HepG2 (cell line): ENCODE results near the gene FBF1. TPM values are rescaled to one million over a fixed set of nuclear protein-coding genes. Genes with fewer than 3 reads are reported as not detected.

Experiments
- AFF4 ChIP-seq: sonication (generic); formaldehyde crosslinking; IDR thresholded peaks from 2 replicates; pipeline ENCODE4 v1.4.0; 2020; ENCODE audit warnings: missing genetic modification reagents
- FOXC1 ChIP-seq: sonication (generic); formaldehyde crosslinking; IDR thresholded peaks from 2 replicates; pipeline ENCODE4 v1.8.0; 2022; ENCODE audit warnings: mild to moderate bottlenecking, missing genetic modification reagents, borderline replicate concordance
- JUND ChIP-seq: sonication (generic); formaldehyde crosslinking; IDR thresholded peaks from 2 replicates; pipeline ENCODE4 v1.8.0; 2022; ENCODE audit warnings: mild to moderate bottlenecking, missing genetic modification reagents
- MYPOP ChIP-seq: sonication (generic); formaldehyde crosslinking; IDR thresholded peaks from 2 replicates; pipeline ENCODE4 v1.8.1; 2023; ENCODE audit warnings: mild to moderate bottlenecking, moderate library complexity, missing genetic modification reagents
- NCOA2 ChIP-seq: sonication (generic); formaldehyde crosslinking; IDR thresholded peaks from 2 replicates; pipeline ENCODE4 v1.8.0; 2022; ENCODE audit warnings: inconsistent platforms
- NFYB ChIP-seq: sonication (generic); formaldehyde crosslinking; IDR thresholded peaks from 2 replicates; pipeline ENCODE4 v1.4.0; 2020; ENCODE audit warnings: missing genetic modification reagents
- PRPF4 ChIP-seq: fragments of 200-400 bp; formaldehyde crosslinking; IDR thresholded peaks from 2 replicates; pipeline ENCODE4 v1.6.1; 2016; ENCODE audit warnings: low read length, low read depth; ENCODE audit not compliant: poor library complexity, severe bottlenecking
- REL ChIP-seq: sonication (generic); formaldehyde crosslinking; conservative IDR thresholded peaks from 2 replicates; pipeline ENCODE4 v1.8.0; 2022; ENCODE audit warnings: mild to moderate bottlenecking, missing genetic modification reagents, moderate library complexity
- REPIN1 ChIP-seq: sonication (generic); formaldehyde crosslinking; IDR thresholded peaks from 2 replicates; pipeline ENCODE4 v1.8.0; 2022; ENCODE audit warnings: missing genetic modification reagents, low read depth, mild to moderate bottlenecking, borderline replicate concordance
- RXRB ChIP-seq: IDR thresholded peaks from 2 replicates; pipeline ENCODE4 v1.6.1; 2016; ENCODE audit warnings: borderline replicate concordance, missing genetic modification reagents, missing compliant biosample characterization
- SIN3B ChIP-seq: fragments of 150-350 bp; IDR thresholded peaks from 2 replicates; pipeline ENCODE4 v1.6.1; 2014; ENCODE audit warnings: low read length
- YEATS4 ChIP-seq: sonication (generic); formaldehyde crosslinking; IDR thresholded peaks from 2 replicates; pipeline ENCODE4 v1.4.0; 2020; ENCODE audit warnings: missing genetic modification reagents, borderline replicate concordance
- ZBTB7A ChIP-seq: sonication (generic); formaldehyde crosslinking; IDR thresholded peaks from 2 replicates; pipeline ENCODE4 v1.8.0; 2022; ENCODE audit warnings: mild to moderate bottlenecking, missing genetic modification reagents
- ZFP41 ChIP-seq: sonication (generic); formaldehyde crosslinking; IDR thresholded peaks from 2 replicates; pipeline ENCODE4 v1.4.0; 2020; ENCODE audit warnings: mild to moderate bottlenecking, missing genetic modification reagents, borderline replicate concordance
- ZNF562 ChIP-seq: sonication (generic); formaldehyde crosslinking; IDR thresholded peaks from 2 replicates; pipeline ENCODE4 v1.8.0; 2022; ENCODE audit warnings: missing genetic modification reagents, borderline replicate concordance
- polyA plus RNA-seq, 8 experiments: library from polyadenylated mRNA; depleted of rRNA in 3 of 8; stranded (reverse) in 7 of 8; unstranded in 1 of 8; fragments of >200 nt; fragmentation: Illumina TruSeq in 4 of 8; extraction: Trizol in 4 of 8; gene quantifications; 2 replicates each; pipeline versions ENCODE4 v1.2.1 to v1.2.3, GENCODE V29; 2011 to 2016; ENCODE audit warnings: low read depth in 4 of 8, missing spikeins in 1 of 8, mixed read lengths in 1 of 8; ENCODE audit not compliant: insufficient read depth in 1 of 8
- total RNA-seq, 5 experiments: library from RNA; depleted of rRNA; stranded (reverse); fragments of >200 nt; fragmentation: Illumina TruSeq; extraction: Trizol; gene quantifications; 2 replicates each; pipeline ENCODE4 v1.2.3, GENCODE V29; 2016; ENCODE audit warnings: low read depth in 1 of 5
- TF ChIP-seq, protein P1 (sequence below): IDR thresholded peaks from 2 replicates; pipeline ENCODE4 v1.6.1; 2018; ENCODE audit warnings: missing genetic modification reagents, mild to moderate bottlenecking, missing compliant biosample characterization
- TF ChIP-seq, protein P2 (sequence below): sonication (generic); formaldehyde crosslinking; conservative IDR thresholded peaks from 2 replicates; pipeline ENCODE4 v1.4.0; 2020; ENCODE audit warnings: missing genetic modification reagents
- TF ChIP-seq, protein P3 (sequence below): sonication (generic); formaldehyde crosslinking; IDR thresholded peaks from 2 replicates; pipeline ENCODE4 v1.4.0; 2020; ENCODE audit warnings: missing genetic modification reagents
- TF ChIP-seq, protein P4 (sequence below): sonication (generic); formaldehyde crosslinking; IDR thresholded peaks from 2 replicates; pipeline ENCODE4 v1.5.1; 2020; ENCODE audit warnings: missing genetic modification reagents, mild to moderate bottlenecking, borderline replicate concordance

Gene FBF1
- total and polyA plus RNA-seq, 2 of the 13 experiments (the other 11 are each of a cell fraction or from before 2014, with no cell fraction given) = 2.4 to 8.1 TPM

DNA sequence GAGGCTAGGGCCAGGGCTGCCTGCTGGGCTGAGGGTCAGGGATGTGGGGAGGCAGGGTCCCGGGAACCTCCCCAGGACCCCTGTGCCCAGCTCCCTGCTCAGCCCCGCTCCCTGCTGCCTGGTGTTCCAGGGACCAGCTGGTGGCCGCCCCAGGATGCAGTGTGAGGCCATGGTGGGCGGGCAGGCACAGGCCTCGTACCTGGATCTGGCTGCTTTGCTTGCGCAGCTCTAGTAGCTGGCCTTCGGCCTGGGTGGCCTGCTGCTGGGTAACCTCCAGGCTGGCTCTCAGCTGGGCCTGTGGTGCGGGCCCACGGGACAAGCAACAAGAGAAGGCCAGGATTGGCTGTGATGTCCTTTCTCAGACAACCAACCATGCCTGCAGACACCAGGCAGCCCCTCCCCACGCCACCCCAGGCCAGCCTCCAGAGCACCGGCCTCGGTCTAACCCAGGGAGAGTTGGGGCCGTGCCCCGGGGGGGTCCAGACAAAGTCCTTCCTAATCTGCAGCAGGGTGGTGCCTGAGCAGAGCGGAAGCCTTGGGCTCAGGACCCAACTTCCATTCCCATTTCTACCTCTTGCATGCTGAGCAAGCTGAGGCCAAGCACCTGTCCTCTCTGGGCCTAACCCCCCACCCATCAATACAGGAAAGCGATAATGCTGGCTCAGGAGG, 48.2 kb downstream of the FBF1 start (continued):
- TF ChIP-seq, protein P1, sequence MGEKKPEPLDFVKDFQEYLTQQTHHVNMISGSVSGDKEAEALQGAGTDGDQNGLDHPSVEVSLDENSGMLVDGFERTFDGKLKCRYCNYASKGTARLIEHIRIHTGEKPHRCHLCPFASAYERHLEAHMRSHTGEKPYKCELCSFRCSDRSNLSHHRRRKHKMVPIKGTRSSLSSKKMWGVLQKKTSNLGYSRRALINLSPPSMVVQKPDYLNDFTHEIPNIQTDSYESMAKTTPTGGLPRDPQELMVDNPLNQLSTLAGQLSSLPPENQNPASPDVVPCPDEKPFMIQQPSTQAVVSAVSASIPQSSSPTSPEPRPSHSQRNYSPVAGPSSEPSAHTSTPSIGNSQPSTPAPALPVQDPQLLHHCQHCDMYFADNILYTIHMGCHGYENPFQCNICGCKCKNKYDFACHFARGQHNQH (CRISPR knock-in tag) = peak; percentile 66
- no peak; the same call in 1 of the 2 replicates for TF ChIP-seq ZFP41
- TF ChIP-seq, protein P2, sequence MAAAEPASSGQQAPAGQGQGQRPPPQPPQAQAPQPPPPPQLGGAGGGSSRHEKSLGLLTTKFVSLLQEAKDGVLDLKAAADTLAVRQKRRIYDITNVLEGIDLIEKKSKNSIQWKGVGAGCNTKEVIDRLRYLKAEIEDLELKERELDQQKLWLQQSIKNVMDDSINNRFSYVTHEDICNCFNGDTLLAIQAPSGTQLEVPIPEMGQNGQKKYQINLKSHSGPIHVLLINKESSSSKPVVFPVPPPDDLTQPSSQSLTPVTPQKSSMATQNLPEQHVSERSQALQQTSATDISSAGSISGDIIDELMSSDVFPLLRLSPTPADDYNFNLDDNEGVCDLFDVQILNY (CRISPR knock-in tag) = no peak; the same call in 1 of the 2 replicates
- TF ChIP-seq SIN3B = no peak
- peak; percentile 57 for TF ChIP-seq NFYB
- TF ChIP-seq NCOA2 (CRISPR knock-in tag) = no peak
- TF ChIP-seq ZBTB7A (CRISPR knock-in tag) = peak; percentile 70
- no peak for TF ChIP-seq MYPOP (CRISPR knock-in tag)
- TF ChIP-seq RXRB (CRISPR knock-in tag) = peak; percentile 63; the same call in 1 of the 2 replicates
- TF ChIP-seq, protein P3, sequence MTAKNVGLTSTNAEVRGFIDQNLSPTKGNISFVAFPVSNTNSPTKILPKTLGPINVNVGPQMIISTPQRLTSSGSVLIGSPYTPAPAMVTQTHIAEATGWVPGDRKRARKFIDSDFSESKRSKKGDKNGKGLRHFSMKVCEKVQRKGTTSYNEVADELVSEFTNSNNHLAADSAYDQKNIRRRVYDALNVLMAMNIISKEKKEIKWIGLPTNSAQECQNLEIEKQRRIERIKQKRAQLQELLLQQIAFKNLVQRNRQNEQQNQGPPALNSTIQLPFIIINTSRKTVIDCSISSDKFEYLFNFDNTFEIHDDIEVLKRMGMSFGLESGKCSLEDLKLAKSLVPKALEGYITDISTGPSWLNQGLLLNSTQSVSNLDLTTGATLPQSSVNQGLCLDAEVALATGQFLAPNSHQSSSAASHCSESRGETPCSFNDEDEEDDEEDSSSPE (CRISPR knock-in tag) = peak; percentile 58
- TF ChIP-seq FOXC1 (CRISPR knock-in tag) = no peak
- no peak for TF ChIP-seq PRPF4
- no peak for TF ChIP-seq REL (CRISPR knock-in tag)
- no peak for TF ChIP-seq JUND
- peak; percentile 92; the same call in 1 of the 2 replicates for TF ChIP-seq AFF4 (CRISPR knock-in tag)
- peak; percentile 21; the same call in 1 of the 2 replicates for TF ChIP-seq YEATS4 (CRISPR knock-in tag)
- TF ChIP-seq, protein P4, sequence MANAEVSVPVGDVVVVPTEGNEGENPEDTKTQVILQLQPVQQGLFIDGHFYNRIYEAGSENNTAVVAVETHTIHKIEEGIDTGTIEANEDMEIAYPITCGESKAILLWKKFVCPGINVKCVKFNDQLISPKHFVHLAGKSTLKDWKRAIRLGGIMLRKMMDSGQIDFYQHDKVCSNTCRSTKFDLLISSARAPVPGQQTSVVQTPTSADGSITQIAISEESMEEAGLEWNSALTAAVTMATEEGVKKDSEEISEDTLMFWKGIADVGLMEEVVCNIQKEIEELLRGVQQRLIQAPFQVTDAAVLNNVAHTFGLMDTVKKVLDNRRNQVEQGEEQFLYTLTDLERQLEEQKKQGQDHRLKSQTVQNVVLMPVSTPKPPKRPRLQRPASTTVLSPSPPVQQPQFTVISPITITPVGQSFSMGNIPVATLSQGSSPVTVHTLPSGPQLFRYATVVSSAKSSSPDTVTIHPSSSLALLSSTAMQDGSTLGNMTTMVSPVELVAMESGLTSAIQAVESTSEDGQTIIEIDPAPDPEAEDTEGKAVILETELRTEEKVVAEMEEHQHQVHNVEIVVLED (CRISPR knock-in tag) = no peak
- no peak for TF ChIP-seq REPIN1 (CRISPR knock-in tag)
- TF ChIP-seq ZNF562 (CRISPR knock-in tag) = no peak
